A549 (cell line): Measurements from ENCODE around the gene NEK4.

Experiments used
- CEBPB ChIP-seq, 2 experiments: fragments of >200 bp in 1 of 2; sonication (Bioruptor Twin) in 1 of 2; formaldehyde crosslinking in 1 of 2; IDR thresholded peaks; 2 replicates each; pipeline ENCODE4 v1.6.1; 2012 to 2016
- CTCF ChIP-seq: fragments of >200 bp; sonication (Bioruptor Twin); formaldehyde crosslinking; IDR thresholded peaks from 3 replicates; pipeline ENCODE4 v1.5.1; 2016
- KDM5A ChIP-seq: fragments of 200-600 bp; sonication (generic); IDR thresholded peaks from 2 replicates; pipeline ENCODE4 v1.6.1; 2016; ENCODE audit warnings: antibody characterized with exemption, mild to moderate bottlenecking
- POLR2A ChIP-seq: IDR thresholded peaks from 2 replicates; pipeline ENCODE4 v1.6.1; 2012; ENCODE audit warnings: mild to moderate bottlenecking, low read length
- SMC3 ChIP-seq: fragments of >200 bp; sonication (Bioruptor Twin); formaldehyde crosslinking; IDR thresholded peaks from 3 replicates; pipeline ENCODE4 v1.6.1; 2018; ENCODE audit warnings: inconsistent platforms

DNA sequence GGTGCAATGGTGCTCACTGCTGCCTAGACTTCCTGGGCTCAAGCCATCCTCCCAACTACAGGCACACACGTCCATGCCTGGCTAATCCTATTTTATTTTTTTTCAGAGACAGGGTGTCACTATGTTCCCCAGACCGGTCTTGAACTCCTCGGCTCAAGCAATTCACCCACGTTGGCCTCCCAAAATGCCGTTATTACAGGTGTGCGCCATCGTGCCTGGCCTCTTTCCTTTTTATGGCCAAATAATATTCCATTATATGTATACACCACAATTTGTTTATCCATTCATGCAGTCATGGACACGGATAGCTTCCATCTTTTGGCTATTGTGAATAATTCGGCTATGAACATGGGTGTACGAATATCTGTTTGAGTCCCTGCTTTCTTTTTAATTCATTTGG lies 962 bp upstream of the NEK4 start:
- TF ChIP-seq CTCF: no peak
- no peak for TF ChIP-seq SMC3
- TF ChIP-seq CEBPB (IDR thresholded peaks at IDR 0.05): no peak
- TF ChIP-seq POLR2A: no peak
- TF ChIP-seq KDM5A: no peak
